Mesendoderm (in vitro differentiated cells): ENCODE results near the gene FERMT2.

Experiments used
- DNase-seq: peaks from one replicate; pipeline ENCODE4 v3.0.0; 2013
- H2AK5ac ChIP-seq: 2 replicates; pipeline ENCODE4 v1.6.1; 2013; ENCODE audit warnings: low read length, inconsistent platforms
- H2BK120ac ChIP-seq: 2 replicates; pipeline ENCODE4 v1.6.1; 2013; ENCODE audit warnings: low read depth, mild to moderate bottlenecking, low read length, moderate library complexity, mixed read lengths
- H2BK15ac ChIP-seq: replicated peaks from 2 replicates; pipeline ENCODE4 v1.6.1; 2013; ENCODE audit warnings: low read depth, mild to moderate bottlenecking, moderate library complexity
- H2BK5ac ChIP-seq: 2 replicates; pipeline ENCODE4 v1.6.1; 2013; ENCODE audit warnings: low read length, inconsistent platforms
- H3K18ac ChIP-seq: 2 replicates; pipeline ENCODE4 v1.6.1; 2013; ENCODE audit warnings: mild to moderate bottlenecking, low read length, mixed read lengths
- H3K23ac ChIP-seq: one replicate; pipeline ENCODE4 v1.6.1; 2013; ENCODE audit warnings: low read length
- H3K27ac ChIP-seq: 2 replicates; pipeline ENCODE4 v1.5.1; 2013; ENCODE audit warnings: low read depth, mild to moderate bottlenecking, inconsistent platforms, low read length, moderate library complexity
- H3K27me3 ChIP-seq: 2 replicates; pipeline ENCODE4 v1.6.1; 2013; ENCODE audit warnings: low read length, control low read depth, mild to moderate bottlenecking, inconsistent platforms; ENCODE audit not compliant: insufficient read depth, poor library complexity
- H3K36me3 ChIP-seq: 2 replicates; pipeline ENCODE4 v1.6.1; 2013; ENCODE audit warnings: low read length, inconsistent platforms; ENCODE audit not compliant: control insufficient read depth, insufficient read depth
- H3K4ac ChIP-seq: one replicate; pipeline ENCODE4 v1.6.1; 2013; ENCODE audit warnings: low read depth, mild to moderate bottlenecking, low read length, moderate library complexity
- H3K4me1 ChIP-seq: 2 replicates; pipeline ENCODE4 v1.6.1; 2013; ENCODE audit warnings: low read depth, low read length, inconsistent platforms; ENCODE audit not compliant: control insufficient read depth
- H3K4me2 ChIP-seq: 2 replicates; pipeline ENCODE4 v1.6.1; 2013; ENCODE audit warnings: low read length
- H3K4me3 ChIP-seq: 2 replicates; pipeline ENCODE4 v1.5.1; 2013; ENCODE audit warnings: mild to moderate bottlenecking, low read length
- H3K56ac ChIP-seq: one replicate; pipeline ENCODE4 v1.6.1; 2013; ENCODE audit warnings: low read length
- H3K79me1 ChIP-seq: 2 replicates; pipeline ENCODE4 v1.6.1; 2013; ENCODE audit warnings: low read length, inconsistent platforms
- H3K79me2 ChIP-seq: 2 replicates; pipeline ENCODE4 v1.6.1; 2013; ENCODE audit warnings: mild to moderate bottlenecking, low read length; ENCODE audit not compliant: control insufficient read depth, insufficient read depth
- H3K9ac ChIP-seq: 2 replicates; pipeline ENCODE4 v1.6.1; 2013; ENCODE audit warnings: low read length, inconsistent platforms
- H4K5ac ChIP-seq: one replicate; pipeline ENCODE4 v1.6.1; 2013; ENCODE audit warnings: low read length
- H4K8ac ChIP-seq: one replicate; pipeline ENCODE4 v1.6.1; 2013; ENCODE audit warnings: low read depth, mild to moderate bottlenecking, control low read depth, low read length, moderate library complexity
- WGBS: extraction: QIAGEN DNeasy Blood & Tissue Kit; methylation state at CpG from one replicate; pipeline ENCODE4 v1.1.7; 2013; ENCODE audit warnings: low lambda C conversion rate, missing lambda C conversion rate; ENCODE audit not compliant: insufficient coverage; ENCODE audit errors: extremely low coverage; 5-methylcytosine and 5-hydroxymethylcytosine counted together

FERMT2 gene

DNA sequence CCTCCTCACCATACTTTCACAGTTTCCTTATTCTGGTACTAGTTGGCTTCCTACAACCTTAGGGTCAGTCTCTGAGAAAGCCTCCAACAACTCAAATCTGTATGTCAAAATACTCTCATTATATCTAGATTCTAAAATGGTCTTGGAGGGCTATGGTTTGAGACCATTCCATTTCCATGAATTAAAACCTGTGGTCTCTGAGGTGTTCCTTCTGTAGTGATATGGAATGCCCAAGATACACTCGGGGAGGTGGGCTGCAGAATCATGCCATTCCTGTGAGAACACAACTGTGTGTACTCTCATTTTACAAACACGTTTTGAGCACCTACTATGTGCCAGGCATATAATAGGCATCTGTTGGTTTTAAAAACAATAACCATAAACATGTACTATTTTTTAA is 74.0 kb downstream of the FERMT2 start:
- Histone ChIP-seq H2AK5ac (no peak overlapping the region), H3K4me1 (no peaks in the 10 kb centered on the region), H3K27me3 (no peaks in the 10 kb centered on the region), H3K9ac (no peak overlapping the region), H3K27ac (no peak overlapping the region), H3K23ac (no peak overlapping the region), H3K4me3 (no peak overlapping the region), H2BK5ac (no peak overlapping the region), H3K4ac (no peak overlapping the region), H3K4me2 (no peak overlapping the region), H4K8ac (no peak overlapping the region), H4K5ac (no peak overlapping the region), H3K18ac (no peak overlapping the region), H3K79me2 (no peaks in the 10 kb centered on the region), H3K56ac (no peak overlapping the region), H2BK120ac (no peak overlapping the region), H3K36me3 (peaks cover 10% of the 10 kb centered on the region), H3K79me1 (no peaks in the 10 kb centered on the region), H2BK15ac (no peak overlapping the region)
- no CpG with 5 or more reads among the region's 2 CpGs for WGBS
- no peak for DNase-seq

DNA sequence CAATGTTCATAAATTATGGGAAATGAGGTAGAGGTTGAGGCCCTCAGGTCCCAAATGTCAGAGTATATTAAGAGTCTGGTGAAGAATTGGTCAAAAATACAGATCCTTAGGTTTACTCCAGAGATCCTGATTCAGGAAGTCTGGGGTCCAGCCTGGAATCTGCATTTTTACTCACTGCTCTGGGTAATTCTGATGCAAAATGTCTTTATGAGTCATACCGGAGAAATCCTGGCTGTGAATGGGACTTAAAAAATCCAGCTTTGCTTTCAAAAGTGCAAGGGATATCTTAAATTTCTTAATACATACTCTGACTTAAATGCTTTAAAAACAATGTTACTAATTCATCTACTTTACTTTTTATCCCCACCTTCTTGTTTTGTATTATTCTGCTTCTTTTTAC is 74.5 kb downstream of the FERMT2 start:
- no peak overlapping the region for H3K9ac ChIP-seq
- no peaks in the 10 kb centered on the region for H3K79me2 ChIP-seq
- no peak overlapping the region for H3K4ac ChIP-seq
- H3K56ac ChIP-seq, result no peak overlapping the region
- H2BK5ac ChIP-seq, result no peak overlapping the region
- H3K4me2 ChIP-seq, result no peak overlapping the region
- H2BK15ac ChIP-seq, result no peak overlapping the region
- H3K27me3 ChIP-seq, result no peaks in the 10 kb centered on the region
- H3K4me3 ChIP-seq, result no peak overlapping the region
- no peaks in the 10 kb centered on the region for H3K4me1 ChIP-seq
- H4K8ac ChIP-seq, result no peak overlapping the region
- no CpG with 5 or more reads among the region's 1 CpG for WGBS
- no peak overlapping the region for H2AK5ac ChIP-seq
- H3K79me1 ChIP-seq, result no peaks in the 10 kb centered on the region
- H3K27ac ChIP-seq, result no peak overlapping the region
- H4K5ac ChIP-seq, result no peak overlapping the region
- H3K18ac ChIP-seq, result no peak overlapping the region
- H3K23ac ChIP-seq, result no peak overlapping the region
- peak; percentile 70 for DNase-seq
- no peak overlapping the region for H2BK120ac ChIP-seq
- H3K36me3 ChIP-seq, result peaks cover 11% of the 10 kb centered on the region

DNA sequence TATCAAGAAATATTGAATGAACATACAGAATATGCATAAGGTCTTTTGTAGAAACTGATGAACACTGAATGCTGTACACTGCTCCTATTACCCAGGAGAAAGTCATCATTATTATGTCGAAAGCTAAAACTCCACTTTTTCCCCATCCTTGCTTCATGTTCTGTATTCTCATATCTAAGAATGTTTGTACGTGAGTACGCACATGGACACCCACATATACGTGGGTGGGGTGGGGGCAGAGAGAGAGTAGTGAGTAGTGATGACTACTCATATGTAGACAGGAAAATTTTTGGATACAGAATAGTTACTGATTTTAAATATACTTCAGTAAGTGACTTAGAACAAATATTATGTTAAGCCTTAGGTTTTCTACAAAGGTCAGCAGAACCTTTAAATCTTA is 75.1 kb downstream of the FERMT2 start:
- no peaks in the 10 kb centered on the region for H3K79me2 ChIP-seq
- no peak overlapping the region for H3K4ac ChIP-seq
- no peak overlapping the region for H2AK5ac ChIP-seq
- H3K18ac ChIP-seq, result no peak overlapping the region
- no peak overlapping the region for H3K23ac ChIP-seq
- no peak overlapping the region for H3K27ac ChIP-seq
- no peak overlapping the region for H2BK5ac ChIP-seq
- no peaks in the 10 kb centered on the region for H3K27me3 ChIP-seq
- no peaks in the 10 kb centered on the region for H3K4me1 ChIP-seq
- WGBS, result no CpG with 5 or more reads among the region's 4 CpGs
- no peak overlapping the region for H3K4me2 ChIP-seq
- H3K4me3 ChIP-seq, result no peak overlapping the region
- H3K9ac ChIP-seq, result no peak overlapping the region
- no peaks in the 10 kb centered on the region for H3K79me1 ChIP-seq
- H3K56ac ChIP-seq, result no peak overlapping the region
- no peak overlapping the region for H4K8ac ChIP-seq
- no peak overlapping the region for H2BK15ac ChIP-seq
- no peak overlapping the region for H2BK120ac ChIP-seq
- H4K5ac ChIP-seq, result no peak overlapping the region
- H3K36me3 ChIP-seq, result peaks cover 13% of the 10 kb centered on the region
- DNase-seq, result no peak

DNA sequence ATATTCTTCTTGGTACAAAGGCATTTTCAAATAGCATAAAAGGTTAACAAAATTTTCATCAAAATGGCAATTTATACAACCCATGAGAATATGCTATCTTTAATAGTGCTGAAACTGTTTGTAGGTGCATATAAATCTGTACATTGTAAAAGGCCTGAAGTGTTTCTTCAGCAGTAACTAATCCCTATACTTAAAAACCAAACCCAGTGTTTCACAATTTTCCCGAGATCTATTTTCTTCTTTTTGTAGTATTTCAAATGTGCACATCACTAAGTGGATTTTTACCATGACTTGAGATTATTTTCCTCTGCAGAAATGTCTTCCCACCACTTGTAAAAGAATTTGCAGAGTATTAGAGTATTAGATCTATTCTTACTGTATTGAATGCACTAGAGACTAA is 76.5 kb downstream of the FERMT2 start:
- no peaks in the 10 kb centered on the region for H3K4me1 ChIP-seq

DNA sequence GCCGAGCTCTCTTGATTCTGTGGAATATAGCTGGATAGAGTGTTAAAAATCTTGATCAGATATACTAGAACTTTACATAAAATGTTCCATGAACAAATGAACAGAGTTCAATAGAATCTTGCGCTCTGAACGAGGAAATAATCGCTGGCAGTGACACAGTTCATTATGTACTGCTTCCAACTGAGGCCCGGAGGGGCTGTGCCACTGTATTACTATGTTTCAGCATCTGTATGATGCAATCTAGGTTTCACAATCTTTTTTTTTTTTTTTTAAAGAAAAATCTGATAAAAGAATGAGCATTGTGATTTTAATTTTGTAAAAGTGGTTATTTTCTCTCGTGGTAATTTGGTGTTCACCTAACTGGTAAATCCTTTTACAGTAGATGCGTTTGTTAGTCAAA is 77.2 kb downstream of the FERMT2 start:
- H3K79me1 ChIP-seq, result peaks cover 2% of the 10 kb centered on the region
- H3K4me1 ChIP-seq, result no peaks in the 10 kb centered on the region
- no peak overlapping the region for H2AK5ac ChIP-seq
- H3K36me3 ChIP-seq, result peaks cover 15% of the 10 kb centered on the region
- no peak overlapping the region for H3K56ac ChIP-seq
- no peak overlapping the region for H3K18ac ChIP-seq
- H3K79me2 ChIP-seq, result no peaks in the 10 kb centered on the region
- no peak overlapping the region for H2BK120ac ChIP-seq
- H3K23ac ChIP-seq, result no peak overlapping the region
- H3K9ac ChIP-seq, result no peak overlapping the region
- no peak overlapping the region for H4K5ac ChIP-seq
- H3K27me3 ChIP-seq, result no peaks in the 10 kb centered on the region
- H2BK5ac ChIP-seq, result no peak overlapping the region
- no peak overlapping the region for H3K4me2 ChIP-seq
- no peak overlapping the region for H3K27ac ChIP-seq
- DNase-seq, result no peak
- H3K4me3 ChIP-seq, result no peak overlapping the region
- H2BK15ac ChIP-seq, result no peak overlapping the region
- WGBS, result no CpG with 5 or more reads among the region's 7 CpGs
- no peak overlapping the region for H3K4ac ChIP-seq
- no peak overlapping the region for H4K8ac ChIP-seq

More for the DNA sequence above, 76.5 kb downstream of the FERMT2 start:
- H3K79me2 ChIP-seq, result no peaks in the 10 kb centered on the region
- H3K36me3 ChIP-seq, result peaks cover 14% of the 10 kb centered on the region
- H2AK5ac ChIP-seq, result no peak overlapping the region
- H3K4me2 ChIP-seq, result no peak overlapping the region
- H3K56ac ChIP-seq, result no peak overlapping the region
- no peak overlapping the region for H2BK15ac ChIP-seq
- H2BK5ac ChIP-seq, result no peak overlapping the region
- H3K27ac ChIP-seq, result no peak overlapping the region
- DNase-seq, result no peak
- no peak overlapping the region for H3K23ac ChIP-seq
- no peak overlapping the region for H4K8ac ChIP-seq
- no peak overlapping the region for H3K18ac ChIP-seq
- peaks cover 2% of the 10 kb centered on the region for H3K79me1 ChIP-seq
- no peak overlapping the region for H4K5ac ChIP-seq
- H3K4me3 ChIP-seq, result no peak overlapping the region
- no CpG with 5 or more reads among the region's 1 CpG for WGBS
- H3K9ac ChIP-seq, result no peak overlapping the region
- H3K4ac ChIP-seq, result no peak overlapping the region
- no peak overlapping the region for H2BK120ac ChIP-seq
- H3K27me3 ChIP-seq, result no peaks in the 10 kb centered on the region

DNA sequence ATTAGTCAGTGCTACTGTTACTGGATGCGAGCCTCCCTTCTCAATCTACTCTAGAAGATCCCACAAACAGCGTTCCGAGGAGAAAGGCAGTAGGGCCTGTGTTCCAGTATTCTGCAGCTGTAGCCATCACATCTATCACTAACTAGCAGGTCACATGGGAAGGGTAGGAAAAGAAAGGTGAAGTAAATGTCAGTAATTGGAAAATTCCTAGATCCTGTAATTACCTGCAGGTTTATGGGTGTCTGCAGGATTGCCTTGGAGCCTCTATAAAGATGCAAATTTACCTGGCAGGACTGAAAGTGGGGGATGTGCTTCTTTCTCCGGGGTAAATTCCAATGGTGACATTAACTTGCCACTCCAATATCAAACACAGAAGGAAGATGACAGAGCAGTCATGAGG is 77.8 kb downstream of the FERMT2 start:
- no CpG with 5 or more reads among the region's 4 CpGs for WGBS
- Histone ChIP-seq H2BK15ac (no peak overlapping the region), H2BK120ac (no peak overlapping the region), H3K23ac (no peak overlapping the region), H3K9ac (no peak overlapping the region), H3K4me3 (no peak overlapping the region), H3K27ac (no peak overlapping the region), H3K27me3 (no peaks in the 10 kb centered on the region), H2BK5ac (no peak overlapping the region), H4K8ac (no peak overlapping the region), H3K79me2 (no peaks in the 10 kb centered on the region), H3K56ac (peak overlapping the region; percentile 12), H3K18ac (no peak overlapping the region), H2AK5ac (no peak overlapping the region), H3K4ac (no peak overlapping the region), H3K4me1 (no peaks in the 10 kb centered on the region), H3K4me2 (no peak overlapping the region), H4K5ac (no peak overlapping the region), H3K36me3 (peaks cover 18% of the 10 kb centered on the region), H3K79me1 (peaks cover 3% of the 10 kb centered on the region)
- no peak for DNase-seq
